22Rv1 (cell line): ENCODE measurements around the gene ELOVL2.

Experiments
- CTCF ChIP-seq: fragments of 450-650 bp; IDR thresholded peaks from 2 replicates; pipeline ENCODE4 v1.5.1; 2017; ENCODE audit warnings: mild to moderate bottlenecking
- ZFX ChIP-seq: fragments of 450-650 bp; IDR thresholded peaks from 2 replicates; pipeline ENCODE4 v1.6.1; 2017; ENCODE audit warnings: antibody characterized with exemption, borderline replicate concordance

GRCh38 chr6:11085758-11086435 is 41.8 kb upstream of the ELOVL2 start:
- TF ChIP-seq CTCF (no peak), ZFX (no peak)
